SK-N-SH (cell line): Measurements from ENCODE around the gene CRYBG2. TPM values are rescaled to one million over a fixed set of nuclear protein-coding genes. Genes with fewer than 3 reads are reported as not detected.

ENCODE experiments used
- CTCF ChIA-PET: fragments of 300-600, 350-600 bp; formaldehyde crosslinking; extraction: SDS; loops from one replicate; lab custom pipeline; 2021; lab: Yijun Ruan, JAX
- POLR2A ChIA-PET: fragments of 350-600 bp; sonication (Branson Sonifier 250); formaldehyde crosslinking; extraction: SDS; loops from one replicate; lab custom pipeline; 2020; ENCODE audit warnings: antibody characterized with exemption, inconsistent platforms; lab: Yijun Ruan, JAX
- DNase-seq: peaks from one replicate; pipeline ENCODE4 v3.0.0; 2012
- H2AFZ ChIP-seq: fragments of 200-600 bp; sonication (generic); 2 replicates; pipeline ENCODE4 v1.8.1; 2016; ENCODE audit warnings: antibody characterized with exemption, mild to moderate bottlenecking, low read depth
- H3F3A ChIP-seq: fragments of 200-600 bp; sonication (generic); replicated peaks from 2 replicates; pipeline ENCODE3; 2016; ENCODE audit warnings: antibody characterized with exemption, mild to moderate bottlenecking; ENCODE audit not compliant: insufficient read depth
- H3K27ac ChIP-seq, 2 experiments: fragments of 200-500 bp in 1 of 2; fragments of 200-600 bp in 1 of 2; sonication (Bioruptor generic) in 1 of 2; sonication (generic), shearing (Covaris generic) in 1 of 2; 2 replicates each; pipeline versions ENCODE4 v1.5.1 to v1.6.1; 2014 to 2016; ENCODE audit warnings: low read depth in 2 of 2, inconsistent platforms in 1 of 2, low read length in 1 of 2, mild to moderate bottlenecking in 1 of 2, mixed read lengths in 1 of 2
- H3K27me3 ChIP-seq: fragments of 200-600 bp; sonication (generic), shearing (Covaris generic); 2 replicates; pipeline ENCODE4 v1.6.1; 2016; ENCODE audit warnings: mixed run types; ENCODE audit not compliant: insufficient read depth
- H3K36me3 ChIP-seq, 2 experiments: fragments of 200-500 bp in 1 of 2; fragments of 200-600 bp in 1 of 2; sonication (Bioruptor generic) in 1 of 2; sonication (generic) in 1 of 2; replicated peaks in 1 of 2; 2 replicates each; pipeline versions ENCODE3 to v1.5.1; 2014 to 2016; ENCODE audit warnings: low read length in 1 of 2, mild to moderate bottlenecking in 1 of 2; ENCODE audit not compliant: insufficient read depth in 2 of 2, control insufficient read depth in 1 of 2
- H3K4me1 ChIP-seq, 2 experiments: fragments of 200-500 bp in 1 of 2; fragments of 200-600 bp in 1 of 2; sonication (Bioruptor generic) in 1 of 2; sonication (generic), shearing (Covaris generic) in 1 of 2; 2 replicates each; pipeline versions ENCODE4 v1.5.1 to v1.6.1; 2014 to 2016; ENCODE audit warnings: low read depth in 1 of 2, low read length in 1 of 2, mixed run types in 1 of 2; ENCODE audit not compliant: insufficient read depth in 2 of 2, control insufficient read depth in 1 of 2
- H3K4me2 ChIP-seq: fragments of 200-600 bp; sonication (generic), shearing (Covaris generic); 2 replicates; pipeline ENCODE4 v1.6.1; 2017; ENCODE audit warnings: mixed run types
- H3K4me3 ChIP-seq, 2 experiments: fragments of 200-500 bp in 1 of 2; fragments of 200-600 bp in 1 of 2; sonication (Bioruptor generic) in 1 of 2; sonication (generic), shearing (Covaris generic) in 1 of 2; 2 replicates each; pipeline versions ENCODE4 v1.5.1 to v1.8.1; 2014 to 2016; ENCODE audit warnings: low read depth in 2 of 2, inconsistent platforms in 1 of 2, low read length in 1 of 2, mild to moderate bottlenecking in 1 of 2, mixed read lengths in 1 of 2, moderate library complexity in 1 of 2
- H3K79me2 ChIP-seq: fragments of 200-600 bp; sonication (generic); 2 replicates; pipeline ENCODE4 v1.8.1; 2017; ENCODE audit warnings: mild to moderate bottlenecking; ENCODE audit not compliant: insufficient read depth
- H3K9ac ChIP-seq: fragments of 200-600 bp; sonication (generic); 2 replicates; pipeline ENCODE4 v1.6.1; 2017; ENCODE audit warnings: mixed run types
- H3K9me2 ChIP-seq: fragments of 200-600 bp; sonication (generic); 2 replicates; pipeline ENCODE4 v1.6.1; 2017; ENCODE audit warnings: mixed run types
- H3K9me3 ChIP-seq: fragments of 200-600 bp; sonication (generic); 2 replicates; pipeline ENCODE4 v1.6.1; 2017; ENCODE audit warnings: mixed run types, mild to moderate bottlenecking, moderate library complexity
- H4K20me1 ChIP-seq: fragments of 200-600 bp; sonication (generic); 2 replicates; pipeline ENCODE4 v1.6.1; 2017; ENCODE audit warnings: mild to moderate bottlenecking, mixed run types; ENCODE audit not compliant: insufficient read depth
- ELF1 ChIP-seq: IDR thresholded peaks from 2 replicates; pipeline ENCODE4 v1.4.0; 2012
- FOXM1 ChIP-seq: IDR thresholded peaks from 2 replicates; pipeline ENCODE4 v1.4.0; 2012; ENCODE audit warnings: low read depth, mild to moderate bottlenecking
- MXI1 ChIP-seq: IDR thresholded peaks from 2 replicates; pipeline ENCODE4 v1.6.1; 2012; ENCODE audit warnings: mild to moderate bottlenecking, low read depth, low read length, improper control_type of control experiment
- PBX3 ChIP-seq: IDR thresholded peaks from 2 replicates; pipeline ENCODE4; 2012
- POLR2AphosphoS5 ChIP-seq: IDR thresholded peaks from 2 replicates; pipeline ENCODE4 v1.6.1; 2012; ENCODE audit warnings: low read depth, low read length
- REST ChIP-seq: IDR thresholded peaks from 2 replicates; pipeline ENCODE4 v1.6.1; 2012; ENCODE audit warnings: mild to moderate bottlenecking, low read depth, low read length, moderate library complexity
- TEAD4 ChIP-seq: IDR thresholded peaks from 2 replicates; pipeline ENCODE4 v1.4.0; 2012; ENCODE audit warnings: mild to moderate bottlenecking, borderline replicate concordance; ENCODE audit not compliant: insufficient read depth
- WGBS: methylation state at CpG from one replicate; pipeline ENCODE4 v1.1.6; 2017; ENCODE audit warnings: low lambda C conversion rate; 5-methylcytosine and 5-hydroxymethylcytosine counted together
- polyA plus RNA-seq, 3 experiments: library from polyadenylated mRNA; depleted of rRNA; stranded (reverse); fragments of >200 nt; gene quantifications; 2 replicates each; pipeline ENCODE4 v1.2.3, GENCODE V29; 2012

Gene CRYBG2
- polyA plus RNA-seq, 1 of the 3 experiments (the other 2 are of a cell fraction): 0.08 TPM

GRCh38 chr1:26353210-26353859 lies 595 bp downstream of the CRYBG2 start:
- POLR2A ChIA-PET: no interaction called here
- CTCF ChIA-PET: interaction anchor here (1.0 to 11.9 kb wide), 5 partner anchors 10 to 120 kb away, joined by 3 to 99 read pairs (median 4); partner anchors contain the start of gene CEP85
- no peak for DNase-seq
- H3F3A ChIP-seq: no peaks in the 10 kb centered on the region
- H3K4me3 ChIP-seq: no peak overlapping the region
- H4K20me1 ChIP-seq: no peaks in the 10 kb centered on the region
- H2AFZ ChIP-seq: no peak overlapping the region
- no peaks in the 10 kb centered on the region for H3K4me1 ChIP-seq
- H3K4me2 ChIP-seq: no peak overlapping the region
- H3K27me3 ChIP-seq: no peaks in the 10 kb centered on the region
- no peak overlapping the region for H3K27ac ChIP-seq
- 76% methylated on average over 4 of the region's 4 CpGs for WGBS
- no peaks in the 10 kb centered on the region for H3K9me3 ChIP-seq
- H3K36me3 ChIP-seq: no peaks in the 10 kb centered on the region
- TF ChIP-seq REST: no peak
- no peak overlapping the region for H3K9ac ChIP-seq
- no peaks in the 10 kb centered on the region for H3K79me2 ChIP-seq
- no peaks in the 10 kb centered on the region for H3K9me2 ChIP-seq

- H2AFZ ChIP-seq: no peak overlapping the region
- TF ChIP-seq FOXM1: no peak
- no peak for TF ChIP-seq POLR2AphosphoS5
- no peak for TF ChIP-seq ELF1
- no peak for TF ChIP-seq PBX3
- no peak for TF ChIP-seq TEAD4
- no peak for TF ChIP-seq MXI1
- TF ChIP-seq, all 33 proteins: peak for 0
- Histone ChIP-seq H3K4me1 (no peaks in the 10 kb centered on the region), H3K27ac (no peak overlapping the region), H3K36me3 (no peaks in the 10 kb centered on the region), H3K9ac (no peak overlapping the region), H3K9me2 (no peaks in the 10 kb centered on the region), H3K79me2 (no peaks in the 10 kb centered on the region), H4K20me1 (no peaks in the 10 kb centered on the region), H3K27me3 (no peaks in the 10 kb centered on the region), H3K4me2 (no peak overlapping the region), H3K9me3 (no peaks in the 10 kb centered on the region), H3F3A (no peaks in the 10 kb centered on the region), H3K4me3 (no peak overlapping the region)
- WGBS: 68% methylated on average over 5 of the region's 5 CpGs
- ChIA-PET CTCF (interaction anchor here (1.6 to 11.9 kb wide), 3 partner anchors 11 to 65 kb away, joined by 3 to 99 read pairs (median 21); no protein-coding TSS in a partner anchor), POLR2A (no interaction called here)
- no peak for DNase-seq
Observed at GRCh38 chr1:26352338-26352679, 1.6 kb downstream of the CRYBG2 start.
